ENCODE measurements around the gene EWSR1.
"Not testable (repeated sequence)": the region's sequence is repeated elsewhere in the genome, so short reads cannot be mapped to it uniquely, and the experiment has no call there.

Gene EWSR1

DNA sequence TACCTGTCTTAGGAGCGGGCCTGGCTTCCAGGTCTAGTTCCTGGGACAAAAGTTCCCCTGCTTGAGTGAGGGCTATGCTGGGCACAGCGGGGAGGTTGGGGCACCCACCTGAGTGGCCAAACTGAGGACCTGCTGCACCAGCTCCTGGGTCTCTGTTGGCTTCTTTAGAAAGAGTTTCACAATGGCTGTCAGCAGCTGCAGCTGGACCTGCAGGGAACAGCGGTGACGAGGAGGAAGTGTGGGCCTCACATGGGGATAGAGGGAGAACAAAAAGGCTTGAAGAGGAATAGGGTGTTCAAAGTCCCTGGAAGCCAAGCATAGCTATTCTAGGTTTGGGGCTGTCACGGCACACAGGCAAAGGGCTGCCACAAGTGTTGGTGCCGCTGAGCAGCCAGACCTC, 74.1 kb downstream of the EWSR1 start:
- no peaks in the 10 kb centered on the region for H3K9me3 ChIP-seq (ENCODE audit: control insufficient read depth, insufficient read depth, low read depth, low read length)
- peaks cover 84% of the 10 kb centered on the region for H3K36me3 ChIP-seq (ENCODE audit: control insufficient read depth, insufficient read depth, low read length)
- no peak overlapping the region for H3K27ac ChIP-seq (ENCODE audit: low read depth, low read length)
- H3K4me3 ChIP-seq (ENCODE audit: low read depth, low read length) = no peak overlapping the region
- no peak overlapping the region for H3K9ac ChIP-seq (ENCODE audit: low read length)
- H3K27me3 ChIP-seq (ENCODE audit: control insufficient read depth, insufficient read depth, low read length) = no peaks in the 10 kb centered on the region
- H3K4me1 ChIP-seq (ENCODE audit: control insufficient read depth, insufficient read depth, low read length) = peaks cover 10% of the 10 kb centered on the region; the same call in 1 of the 2 replicates

DNA sequence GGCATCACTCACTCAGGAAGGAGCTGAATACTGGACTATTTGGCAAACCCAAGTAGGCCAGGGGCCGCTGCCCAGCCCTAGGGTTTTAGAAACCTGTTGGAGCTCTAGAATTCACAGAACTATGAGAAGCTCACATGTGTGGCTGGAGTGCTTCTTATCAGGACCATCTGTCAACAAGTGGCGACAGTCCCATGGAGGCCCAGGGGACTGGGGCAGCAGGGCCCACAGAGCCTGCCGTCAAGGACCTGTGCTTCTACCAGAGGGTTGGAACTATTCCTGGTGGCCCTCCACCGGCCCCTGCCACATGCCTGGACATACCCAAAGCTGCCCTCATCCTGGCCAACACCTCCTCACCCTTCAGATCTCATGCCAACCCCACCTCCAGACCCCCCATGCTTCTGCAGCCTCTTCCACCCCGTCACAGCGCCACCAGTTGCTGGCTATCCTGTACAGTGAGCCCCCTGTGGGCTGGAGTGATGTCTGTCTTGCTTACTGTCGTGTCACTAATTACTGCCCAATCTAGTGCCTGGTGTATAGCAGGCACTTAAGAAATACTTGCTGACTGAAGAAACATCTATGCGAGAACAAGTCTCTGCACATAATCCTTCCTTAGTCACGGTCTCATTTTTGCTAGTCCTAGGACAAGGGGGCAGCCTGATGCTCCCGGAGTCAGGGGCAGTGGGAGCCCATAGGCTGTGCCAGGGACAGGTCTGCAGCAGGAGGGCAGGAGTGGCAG, 74.7 kb downstream of the EWSR1 start:
- Histone ChIP-seq H3K27ac (ENCODE audit: low read depth, low read length) (0 out of 2 replicates have a peak overlapping the region, but pooled peaks have one; percentile 4), H3K9ac (ENCODE audit: low read length) (no peak overlapping the region), H3K9me3 (ENCODE audit: control insufficient read depth, insufficient read depth, low read depth, low read length) (no peaks in the 10 kb centered on the region), H3K36me3 (ENCODE audit: control insufficient read depth, insufficient read depth, low read length) (peaks cover 84% of the 10 kb centered on the region), H3K27me3 (ENCODE audit: control insufficient read depth, insufficient read depth, low read length) (no peaks in the 10 kb centered on the region), H3K4me1 (ENCODE audit: control insufficient read depth, insufficient read depth, low read length) (peaks cover 10% of the 10 kb centered on the region; the same call in 1 of the 2 replicates), H3K4me3 (ENCODE audit: low read depth, low read length) (no peak overlapping the region)

DNA sequence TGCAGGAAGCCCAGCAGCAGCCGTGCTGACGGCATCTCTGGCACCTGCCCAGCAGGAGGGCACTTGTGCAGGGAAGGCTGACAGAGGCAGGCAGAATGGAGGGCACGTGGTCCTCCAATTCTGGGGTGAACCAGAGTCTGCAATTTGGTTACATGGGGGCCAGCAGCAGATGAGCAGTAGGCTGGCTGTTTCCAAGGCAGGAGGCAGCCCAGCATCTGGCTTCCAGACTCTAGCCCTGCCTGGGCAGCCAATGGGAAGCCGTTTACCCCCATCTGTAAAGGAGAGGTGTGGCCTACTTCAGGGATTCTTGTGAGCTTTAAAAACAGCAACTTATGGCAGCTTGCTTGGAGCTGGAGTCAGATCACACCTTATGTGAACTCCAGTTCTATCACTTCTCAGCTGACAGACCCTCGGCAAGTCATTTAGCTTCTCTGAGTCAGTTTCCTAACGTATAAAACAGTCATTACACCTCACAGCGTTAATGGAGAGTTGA, 75.3 kb downstream of the EWSR1 start:
- Histone ChIP-seq H3K4me1 (ENCODE audit: control insufficient read depth, insufficient read depth, low read length) (peaks cover 10% of the 10 kb centered on the region; the same call in 1 of the 2 replicates), H3K27ac (ENCODE audit: low read depth, low read length) (peak overlapping the region; percentile 4; the same call in 1 of the 2 replicates), H3K9me3 (ENCODE audit: control insufficient read depth, insufficient read depth, low read depth, low read length) (no peaks in the 10 kb centered on the region), H3K27me3 (ENCODE audit: control insufficient read depth, insufficient read depth, low read length) (no peaks in the 10 kb centered on the region), H3K4me3 (ENCODE audit: low read depth, low read length) (no peak overlapping the region), H3K9ac (ENCODE audit: low read length) (no peak overlapping the region), H3K36me3 (ENCODE audit: control insufficient read depth, insufficient read depth, low read length) (peaks cover 84% of the 10 kb centered on the region)

DNA sequence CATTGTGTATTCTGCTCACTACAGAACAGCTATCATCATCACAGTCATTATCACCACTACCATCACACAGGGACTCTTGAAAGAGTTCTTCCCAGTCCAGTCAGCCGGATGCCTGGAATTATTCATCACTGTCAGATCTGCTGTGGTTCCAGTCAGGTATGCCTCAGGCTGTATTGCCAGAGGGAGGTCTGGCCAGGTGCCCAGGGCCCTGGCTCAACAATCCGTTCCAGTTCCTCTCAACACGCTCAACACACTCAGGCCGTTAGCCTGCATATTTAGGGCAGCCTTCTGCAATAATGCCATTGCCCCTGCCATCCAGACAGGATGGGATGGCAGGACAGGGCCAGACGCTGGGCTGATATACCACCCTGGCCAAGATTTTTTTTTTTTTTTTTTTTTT, 76.1 kb downstream of the EWSR1 start:
- Histone ChIP-seq H3K4me1 (ENCODE audit: control insufficient read depth, insufficient read depth, low read length) (peaks cover 10% of the 10 kb centered on the region; the same call in 1 of the 2 replicates), H3K4me3 (ENCODE audit: low read depth, low read length) (no peak overlapping the region), H3K9ac (ENCODE audit: low read length) (no peak overlapping the region), H3K27ac (ENCODE audit: low read depth, low read length) (no peak overlapping the region), H3K27me3 (ENCODE audit: control insufficient read depth, insufficient read depth, low read length) (no peaks in the 10 kb centered on the region), H3K36me3 (ENCODE audit: control insufficient read depth, insufficient read depth, low read length) (peaks cover 84% of the 10 kb centered on the region), H3K9me3 (ENCODE audit: control insufficient read depth, insufficient read depth, low read depth, low read length) (no peaks in the 10 kb centered on the region)

DNA sequence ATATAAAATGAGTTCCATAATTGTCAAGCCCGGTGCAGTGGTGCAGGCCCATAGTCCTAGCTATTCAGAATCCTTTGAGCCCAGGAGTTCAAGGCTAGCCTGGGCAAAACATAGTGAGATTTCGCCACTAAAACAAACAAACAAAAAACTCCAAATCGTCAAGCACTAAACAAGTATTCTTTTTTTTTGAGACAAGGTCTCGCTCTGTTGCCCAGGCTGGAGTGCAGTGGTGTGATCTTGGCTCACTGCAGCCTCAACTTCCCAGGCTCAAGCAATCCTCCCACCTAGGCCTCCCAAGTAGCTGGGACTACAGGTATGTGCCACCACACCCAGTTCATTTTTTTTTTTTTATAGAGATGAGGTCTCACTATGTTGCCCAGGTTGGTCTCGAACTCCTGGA, 76.8 kb downstream of the EWSR1 start:
- H3K4me3 ChIP-seq (ENCODE audit: low read depth, low read length); H3K9ac ChIP-seq (ENCODE audit: low read length); H3K27me3 ChIP-seq (ENCODE audit: control insufficient read depth, insufficient read depth, low read length); H3K27ac ChIP-seq (ENCODE audit: low read depth, low read length); H3K4me1 ChIP-seq (ENCODE audit: control insufficient read depth, insufficient read depth, low read length); H3K9me3 ChIP-seq (ENCODE audit: control insufficient read depth, insufficient read depth, low read depth, low read length): not testable (repeated sequence)
- peaks cover 84% of the 10 kb centered on the region for H3K36me3 ChIP-seq (ENCODE audit: control insufficient read depth, insufficient read depth, low read length)

DNA sequence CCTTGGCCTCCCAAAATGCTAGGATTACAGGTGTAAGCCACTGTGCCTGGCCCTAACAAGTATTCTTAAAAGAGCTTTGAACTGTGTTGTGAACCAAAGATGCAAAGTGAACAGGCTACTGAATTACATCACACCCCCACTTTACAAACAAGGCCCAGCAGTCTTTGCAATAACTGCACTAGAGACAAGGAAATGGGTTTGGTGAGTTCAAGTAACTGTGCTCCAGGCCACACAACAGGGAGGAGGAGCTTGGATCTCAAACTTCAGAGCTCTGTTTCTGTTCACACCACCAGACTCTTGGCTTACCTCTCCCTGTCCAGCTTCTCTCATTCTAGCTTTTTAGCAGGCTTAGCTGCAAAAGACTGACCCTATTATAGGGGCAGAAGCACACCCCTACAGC, 77.9 kb downstream of the EWSR1 start:
- Histone ChIP-seq H3K27ac (ENCODE audit: low read depth, low read length) (no peak overlapping the region), H3K4me1 (ENCODE audit: control insufficient read depth, insufficient read depth, low read length) (peaks cover 10% of the 10 kb centered on the region; the same call in 1 of the 2 replicates), H3K36me3 (ENCODE audit: control insufficient read depth, insufficient read depth, low read length) (peaks cover 84% of the 10 kb centered on the region), H3K9ac (ENCODE audit: low read length) (no peak overlapping the region), H3K9me3 (ENCODE audit: control insufficient read depth, insufficient read depth, low read depth, low read length) (no peaks in the 10 kb centered on the region), H3K27me3 (ENCODE audit: control insufficient read depth, insufficient read depth, low read length) (no peaks in the 10 kb centered on the region), H3K4me3 (ENCODE audit: low read depth, low read length) (no peak overlapping the region)

DNA sequence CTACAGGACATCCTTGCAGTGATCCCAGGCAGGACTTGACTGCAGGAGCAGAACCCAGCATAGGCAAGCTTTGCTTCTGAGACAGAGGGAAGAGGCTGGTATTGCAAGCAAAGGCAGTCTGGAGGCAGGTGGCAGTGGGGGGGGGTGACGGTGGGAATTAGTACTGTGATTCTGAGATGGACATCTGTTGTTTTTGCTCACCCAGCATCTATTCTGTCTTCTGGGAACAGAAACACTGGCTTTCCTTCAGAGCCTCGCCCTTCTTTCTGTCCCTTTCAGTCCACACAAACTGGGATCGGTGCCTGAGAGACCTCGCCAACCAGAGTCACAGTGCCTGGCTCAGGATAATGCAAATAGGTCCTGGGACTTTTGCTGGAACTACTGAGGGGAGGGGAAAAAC, 78.6 kb downstream of the EWSR1 start:
- H3K27me3 ChIP-seq (ENCODE audit: control insufficient read depth, insufficient read depth, low read length) = no peaks in the 10 kb centered on the region
- no peak overlapping the region for H3K4me3 ChIP-seq (ENCODE audit: low read depth, low read length)
- no peaks in the 10 kb centered on the region for H3K9me3 ChIP-seq (ENCODE audit: control insufficient read depth, insufficient read depth, low read depth, low read length)
- H3K27ac ChIP-seq (ENCODE audit: low read depth, low read length) = no peak overlapping the region
- no peak overlapping the region for H3K9ac ChIP-seq (ENCODE audit: low read length)
- peaks cover 10% of the 10 kb centered on the region; the same call in 1 of the 2 replicates for H3K4me1 ChIP-seq (ENCODE audit: control insufficient read depth, insufficient read depth, low read length)
- H3K36me3 ChIP-seq (ENCODE audit: control insufficient read depth, insufficient read depth, low read length) = peaks cover 84% of the 10 kb centered on the region

DNA sequence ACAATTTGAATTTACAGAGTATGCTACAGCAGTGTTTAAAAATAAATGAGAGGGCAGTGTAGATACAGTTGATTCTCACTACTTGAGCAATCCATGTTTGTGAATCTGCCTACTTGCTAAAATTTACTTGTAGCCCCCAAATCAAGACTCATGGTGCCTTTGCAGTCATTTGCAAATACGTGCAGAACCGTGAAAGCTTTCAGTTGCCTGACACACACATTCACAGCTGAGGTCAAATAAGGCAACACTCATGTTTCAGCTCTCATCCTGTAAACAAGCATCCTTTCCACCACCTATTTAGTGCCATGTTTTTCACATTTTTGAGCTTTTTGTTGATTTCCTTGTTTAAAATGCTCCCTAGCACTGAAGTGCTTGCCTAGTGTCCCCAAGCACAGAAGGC, 80.0 kb downstream of the EWSR1 start:
- Histone ChIP-seq H3K4me3 (ENCODE audit: low read depth, low read length) (no peak overlapping the region), H3K9me3 (ENCODE audit: control insufficient read depth, insufficient read depth, low read depth, low read length) (no peaks in the 10 kb centered on the region), H3K9ac (ENCODE audit: low read length) (no peak overlapping the region), H3K27ac (ENCODE audit: low read depth, low read length) (no peak overlapping the region), H3K27me3 (ENCODE audit: control insufficient read depth, insufficient read depth, low read length) (no peaks in the 10 kb centered on the region), H3K4me1 (ENCODE audit: control insufficient read depth, insufficient read depth, low read length) (peaks cover 10% of the 10 kb centered on the region; the same call in 1 of the 2 replicates), H3K36me3 (ENCODE audit: control insufficient read depth, insufficient read depth, low read length) (peaks cover 83% of the 10 kb centered on the region)

DNA sequence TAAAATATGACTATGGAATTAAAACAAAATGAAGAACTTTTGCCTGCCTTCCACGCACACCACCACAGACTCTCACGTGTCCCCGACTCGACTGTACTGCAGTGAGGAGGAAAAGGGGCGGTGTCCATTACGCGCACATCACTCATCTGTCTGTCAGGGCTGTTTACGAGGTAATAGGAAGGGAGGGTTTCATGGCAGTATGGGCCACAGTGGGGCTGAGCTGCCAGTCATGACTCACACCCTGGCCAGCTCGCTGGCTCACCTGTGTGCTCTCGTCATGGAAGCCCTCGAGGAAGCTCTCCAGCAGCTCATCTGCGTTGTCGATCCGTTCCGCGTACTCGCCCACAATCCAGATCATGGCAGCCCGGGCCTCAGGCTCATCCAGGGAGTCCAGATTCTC, 80.9 kb downstream of the EWSR1 start:
- no peak overlapping the region for H3K27ac ChIP-seq (ENCODE audit: low read depth, low read length)
- H3K36me3 ChIP-seq (ENCODE audit: control insufficient read depth, insufficient read depth, low read length) = peaks cover 86% of the 10 kb centered on the region
- H3K4me3 ChIP-seq (ENCODE audit: low read depth, low read length) = no peak overlapping the region
- H3K9ac ChIP-seq (ENCODE audit: low read length) = no peak overlapping the region
- H3K9me3 ChIP-seq (ENCODE audit: control insufficient read depth, insufficient read depth, low read depth, low read length) = no peaks in the 10 kb centered on the region
- H3K4me1 ChIP-seq (ENCODE audit: control insufficient read depth, insufficient read depth, low read length) = peaks cover 10% of the 10 kb centered on the region; the same call in 1 of the 2 replicates
- no peaks in the 10 kb centered on the region for H3K27me3 ChIP-seq (ENCODE audit: control insufficient read depth, insufficient read depth, low read length)

All from HUES6 (cell line).